ENCODE data around the gene RALGPS2. TPM values are rescaled to one million over a fixed set of nuclear protein-coding genes. Genes with fewer than 3 reads are reported as not detected.

RALGPS2 gene
- total RNA-seq, 1 donor from 2014 or later, result 15.0 TPM

GRCh38 chr1:178933709-178934490 lies 208.9 kb downstream of the RALGPS2 start:
- FAIRE-seq, result peak; percentile 73
- TF ChIP-seq CTCF (IDR thresholded peaks at IDR 0.05; ENCODE audit: insufficient read depth, low read length, severe bottlenecking), result no peak

GRCh38 chr1:178934546-178934945 lies 209.5 kb downstream of the RALGPS2 start:
- no peak for FAIRE-seq
- H3K27me3 ChIP-seq (ENCODE audit: control insufficient read depth, insufficient read depth, low read length), result no peaks in the 10 kb centered on the region
- TF ChIP-seq CTCF (IDR thresholded peaks at IDR 0.05; ENCODE audit: insufficient read depth, low read length, severe bottlenecking), result no peak
- H3K36me3 ChIP-seq (ENCODE audit: control insufficient read depth, insufficient read depth, low read length), result no peaks in the 10 kb centered on the region
- no peak for DNase-seq (ENCODE audit: low read depth)
- no peak overlapping the region for H3K4me3 ChIP-seq (ENCODE audit: low read depth, low read length)

More at GRCh38 chr1:178933709-178934490, 208.9 kb downstream of the RALGPS2 start:
- no peak for DNase-seq (ENCODE audit: low read depth)
- Histone ChIP-seq H3K36me3 (ENCODE audit: control insufficient read depth, insufficient read depth, low read length) (no peaks in the 10 kb centered on the region), H3K4me3 (ENCODE audit: low read depth, low read length) (no peak overlapping the region), H3K27me3 (ENCODE audit: control insufficient read depth, insufficient read depth, low read length) (no peaks in the 10 kb centered on the region)

- no peak for TF ChIP-seq CTCF (IDR thresholded peaks at IDR 0.05; ENCODE audit: insufficient read depth, low read length, severe bottlenecking)
- no peak for DNase-seq (ENCODE audit: low read depth)
- Histone ChIP-seq H3K4me3 (ENCODE audit: low read depth, low read length) (no peak overlapping the region), H3K27me3 (ENCODE audit: control insufficient read depth, insufficient read depth, low read length) (no peaks in the 10 kb centered on the region), H3K36me3 (ENCODE audit: control insufficient read depth, insufficient read depth, low read length) (no peaks in the 10 kb centered on the region)
- no peak for FAIRE-seq
Measured at GRCh38 chr1:178935610-178936009, 210.6 kb downstream of the RALGPS2 start.

- FAIRE-seq, result no peak
- no peak overlapping the region for H3K4me3 ChIP-seq (ENCODE audit: low read depth, low read length)
- no peak for TF ChIP-seq CTCF (IDR thresholded peaks at IDR 0.05; ENCODE audit: insufficient read depth, low read length, severe bottlenecking)
- DNase-seq (ENCODE audit: low read depth), result no peak
- no peaks in the 10 kb centered on the region for H3K36me3 ChIP-seq (ENCODE audit: control insufficient read depth, insufficient read depth, low read length)
- H3K27me3 ChIP-seq (ENCODE audit: control insufficient read depth, insufficient read depth, low read length), result no peaks in the 10 kb centered on the region
Measured at GRCh38 chr1:178937695-178938094, 212.7 kb downstream of the RALGPS2 start.

GRCh38 chr1:178938101-178938958 lies 213.3 kb downstream of the RALGPS2 start:
- Histone ChIP-seq H3K27me3 (ENCODE audit: control insufficient read depth, insufficient read depth, low read length) (no peaks in the 10 kb centered on the region), H3K4me3 (ENCODE audit: low read depth, low read length) (no peak overlapping the region), H3K36me3 (ENCODE audit: control insufficient read depth, insufficient read depth, low read length) (no peaks in the 10 kb centered on the region)
- TF ChIP-seq CTCF (IDR thresholded peaks at IDR 0.05; ENCODE audit: insufficient read depth, low read length, severe bottlenecking), result no peak
- no peak for FAIRE-seq
- no peak for DNase-seq (ENCODE audit: low read depth)

All from bronchial epithelial cell (primary cell).